AG10803 (cell line): Measurements from ENCODE around the gene ZBTB37.

Experiments used
- DNase-seq: peaks from one replicate; pipeline ENCODE4 v3.0.0; 2010; ENCODE audit warnings: low read depth
- H3K4me3 ChIP-seq: 2 replicates; pipeline ENCODE4 v1.5.1; 2011; ENCODE audit warnings: mild to moderate bottlenecking, low read length, control low read depth
- CTCF ChIP-seq: conservative IDR thresholded peaks from 2 replicates; pipeline ENCODE4 v1.5.1; 2011; ENCODE audit warnings: mild to moderate bottlenecking, low read length, control low read depth, inconsistent platforms

ZBTB37 gene

DNA sequence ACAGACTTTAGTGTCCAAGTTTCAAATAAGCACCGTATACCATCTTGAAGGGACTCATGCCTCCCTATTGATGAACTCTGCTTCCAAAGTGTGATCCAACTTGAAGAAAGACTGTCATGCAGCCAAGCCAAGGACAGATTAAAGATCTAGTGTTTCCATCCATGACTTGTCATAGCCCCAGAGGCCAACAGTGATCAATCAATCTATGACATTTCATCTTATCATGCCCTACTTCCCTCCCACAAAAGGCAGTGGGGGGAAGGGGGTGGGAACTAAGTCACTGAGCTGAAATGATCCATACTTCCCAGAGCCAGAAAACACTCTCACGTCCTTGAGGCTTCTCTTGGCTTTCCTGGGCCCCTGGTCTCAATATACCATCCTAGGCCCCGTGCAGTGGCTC is 44.9 kb downstream of the ZBTB37 start:
- no peak for TF ChIP-seq CTCF
- no peak overlapping the region for H3K4me3 ChIP-seq
- no peak for DNase-seq

DNA sequence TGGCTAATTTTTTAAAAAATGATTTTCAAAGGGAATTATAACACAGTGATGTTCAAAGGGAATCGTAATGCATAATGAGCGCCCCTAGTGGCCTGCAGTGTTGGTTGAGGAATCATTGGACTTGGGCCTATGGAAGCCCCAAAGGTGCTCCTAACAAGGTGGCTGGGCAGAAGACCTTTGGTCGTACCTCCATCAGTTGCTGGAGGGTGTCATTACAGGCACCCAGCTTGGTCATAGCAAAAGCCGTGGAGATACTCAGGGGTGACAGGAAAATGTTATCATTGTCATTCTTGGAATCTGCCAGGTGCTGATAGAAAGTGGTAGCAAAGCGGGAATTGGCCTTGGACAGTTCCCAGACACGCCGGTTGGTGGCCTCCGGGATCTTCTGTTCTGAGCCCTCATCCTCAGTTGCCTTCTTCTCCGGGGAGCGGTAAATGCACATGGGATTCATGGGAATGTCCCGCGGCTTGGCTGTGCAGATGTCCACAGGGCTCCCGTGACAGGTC is 46.2 kb downstream of the ZBTB37 start:
- no peak overlapping the region for H3K4me3 ChIP-seq
- peak; percentile 52 for TF ChIP-seq CTCF
- no peak for DNase-seq

- no peak for DNase-seq
- TF ChIP-seq CTCF = no peak
- H3K4me3 ChIP-seq = no peak overlapping the region
These were observed 47.4 kb downstream of the ZBTB37 start for GRCh38 chr1:173915596-173915995.

GRCh38 chr1:173916667-173917066 is 48.5 kb downstream of the ZBTB37 start:
- DNase-seq = no peak
- no peak overlapping the region for H3K4me3 ChIP-seq
- no peak for TF ChIP-seq CTCF

GRCh38 chr1:173917149-173917548 is 49.0 kb downstream of the ZBTB37 start, which contains the start of gene SERPINC1:
TSS of gene SERPINC1 (minus strand) at chr1:173917327. CDS start at chr1:173917259, 68 bp downstream.
- no peak for DNase-seq
- TF ChIP-seq CTCF = no peak
- no peak within 1 kb of the TSS for H3K4me3 ChIP-seq

GRCh38 chr1:173917635-173918493 is 49.7 kb downstream of the ZBTB37 start:
- DNase-seq = no peak
- H3K4me3 ChIP-seq = no peak overlapping the region
- no peak for TF ChIP-seq CTCF

GRCh38 chr1:173920861-173921260 is 52.7 kb downstream of the ZBTB37 start:
- DNase-seq = no peak
- no peak overlapping the region for H3K4me3 ChIP-seq
- no peak for TF ChIP-seq CTCF
